ENCODE measurements around the gene RBM7. TPM values are rescaled to one million over a fixed set of nuclear protein-coding genes. Genes with fewer than 3 reads are reported as not detected.

Gene RBM7
- total and polyA plus RNA-seq, 2 of the 13 experiments (the other 11 are each of a cell fraction or from before 2014, with no cell fraction given), result 30.5 to 32.3 TPM

DNA sequence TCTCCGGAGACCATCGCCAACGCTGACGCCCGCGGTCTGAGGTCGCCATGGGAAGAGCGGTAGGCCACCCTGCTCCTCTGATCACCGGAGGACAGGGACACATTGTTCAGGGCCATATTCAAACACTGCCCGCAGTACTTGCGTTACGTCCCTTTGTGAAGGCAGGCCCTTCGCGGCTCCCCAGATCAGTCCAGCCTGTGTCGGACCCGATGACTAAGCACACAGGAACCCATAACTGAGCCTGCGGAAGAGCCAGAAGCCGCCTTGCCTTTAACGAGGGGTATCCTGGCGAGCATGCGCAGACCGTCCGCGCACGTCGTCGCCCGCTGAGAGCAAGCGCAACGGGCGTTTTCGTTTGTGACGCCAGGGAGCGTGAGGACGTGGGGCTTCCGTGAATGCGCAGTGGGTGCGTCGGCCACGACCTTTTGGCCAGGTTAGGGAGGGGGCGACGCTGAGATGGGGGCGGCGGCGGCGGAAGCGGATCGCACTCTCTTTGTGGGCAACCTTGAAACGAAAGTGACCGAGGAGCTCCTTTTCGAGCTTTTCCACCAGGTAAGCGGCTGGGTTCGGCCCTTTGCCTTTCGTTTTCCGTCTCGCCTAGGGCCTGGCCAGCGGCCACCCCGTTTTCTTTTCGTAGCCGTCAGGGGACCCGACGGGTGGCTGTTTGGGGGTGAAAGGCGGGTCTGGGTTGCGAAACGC, at the start of gene RBM7, which contains the start of gene C11orf71 (continued):
- TF ChIP-seq ZFP37 (CRISPR knock-in tag; IDR thresholded peaks at IDR 0.05; ENCODE audit: borderline replicate concordance) (peak; percentile 83), MYC (CRISPR knock-in tag; IDR thresholded peaks at IDR 0.05; ENCODE audit: borderline replicate concordance) (peak; percentile 74; the same call in 1 of the 2 replicates), MXD1 (CRISPR knock-in tag; IDR thresholded peaks at IDR 0.05) (peak; percentile 80), SSRP1 (CRISPR knock-in tag; IDR thresholded peaks at IDR 0.05) (peak; percentile 77; the same call in 1 of the 2 replicates), ZNF18 (CRISPR knock-in tag; IDR thresholded peaks at IDR 0.05; ENCODE audit: insufficient replicate concordance) (peak; percentile 77), TCF12 (IDR thresholded peaks at IDR 0.05) (no peak), TCF12 (CRISPR knock-in tag; IDR thresholded peaks at IDR 0.05) (0 out of 2 replicates have a peak, but pooled peaks have one; percentile 65), FOSL2 (CRISPR knock-in tag; IDR thresholded peaks at IDR 0.05) (peak; percentile 94), ZSCAN29 (CRISPR knock-in tag; conservative IDR thresholded peaks at IDR 0.05) (0 out of 2 replicates have a peak, but pooled peaks have one; percentile 59), HNRNPH1 (optimal IDR thresholded peaks at IDR 0.05; ENCODE audit: low read depth, low read length) (peak; percentile 12), CBX5 (CRISPR knock-in tag; IDR thresholded peaks at IDR 0.05; ENCODE audit: borderline replicate concordance) (no peak), ZNF792 (CRISPR knock-in tag; IDR thresholded peaks at IDR 0.05) (peak; percentile 37), ZSCAN31 (CRISPR knock-in tag; IDR thresholded peaks at IDR 0.05; ENCODE audit: low read depth) (peak; percentile 81), RBFOX2 (IDR thresholded peaks at IDR 0.05; ENCODE audit: low read depth, low read length) (peak; percentile 93), BCL6 (CRISPR knock-in tag; IDR thresholded peaks at IDR 0.05) (peak; percentile 80; the same call in 1 of the 2 replicates), ZMAT3 (CRISPR knock-in tag; conservative IDR thresholded peaks at IDR 0.05) (peak; percentile 86), SALL2 (CRISPR knock-in tag; IDR thresholded peaks at IDR 0.05) (peak; percentile 81), NFATC3 (CRISPR knock-in tag; IDR thresholded peaks at IDR 0.05) (no peak; the same call in 1 of the 2 replicates), ZNF614 (CRISPR knock-in tag; IDR thresholded peaks at IDR 0.05; ENCODE audit: borderline replicate concordance) (0 out of 2 replicates have a peak, but pooled peaks have one; percentile 12), ZNF547 (CRISPR knock-in tag; IDR thresholded peaks at IDR 0.05) (peak; percentile 66; the same call in 1 of the 2 replicates), ZNF432 (CRISPR knock-in tag; IDR thresholded peaks at IDR 0.05; ENCODE audit: borderline replicate concordance) (no peak), TRIM24 (CRISPR knock-in tag; IDR thresholded peaks at IDR 0.05) (no peak)
- TF ChIP-seq, protein P1, sequence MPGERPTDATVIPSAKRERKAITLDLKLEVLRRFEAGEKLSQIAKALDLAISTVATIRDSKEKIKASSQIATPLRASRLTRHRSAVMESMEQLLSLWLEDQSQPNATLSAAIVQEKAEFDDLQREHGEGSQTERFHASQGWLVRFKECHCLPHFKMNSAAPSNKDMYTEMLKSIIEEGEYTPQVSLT (CRISPR knock-in tag; IDR thresholded peaks at IDR 0.05; ENCODE audit: borderline replicate concordance, low read depth), result peak; percentile 82; the same call in 1 of the 2 replicates
- TF ChIP-seq, protein P2, sequence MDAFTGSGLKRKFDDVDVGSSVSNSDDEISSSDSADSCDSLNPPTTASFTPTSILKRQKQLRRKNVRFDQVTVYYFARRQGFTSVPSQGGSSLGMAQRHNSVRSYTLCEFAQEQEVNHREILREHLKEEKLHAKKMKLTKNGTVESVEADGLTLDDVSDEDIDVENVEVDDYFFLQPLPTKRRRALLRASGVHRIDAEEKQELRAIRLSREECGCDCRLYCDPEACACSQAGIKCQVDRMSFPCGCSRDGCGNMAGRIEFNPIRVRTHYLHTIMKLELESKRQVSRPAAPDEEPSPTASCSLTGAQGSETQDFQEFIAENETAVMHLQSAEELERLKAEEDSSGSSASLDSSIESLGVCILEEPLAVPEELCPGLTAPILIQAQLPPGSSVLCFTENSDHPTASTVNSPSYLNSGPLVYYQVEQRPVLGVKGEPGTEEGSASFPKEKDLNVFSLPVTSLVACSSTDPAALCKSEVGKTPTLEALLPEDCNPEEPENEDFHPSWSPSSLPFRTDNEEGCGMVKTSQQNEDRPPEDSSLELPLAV (CRISPR knock-in tag; conservative IDR thresholded peaks at IDR 0.05; ENCODE audit: low read depth), result no peak
- TF ChIP-seq, protein P3, sequence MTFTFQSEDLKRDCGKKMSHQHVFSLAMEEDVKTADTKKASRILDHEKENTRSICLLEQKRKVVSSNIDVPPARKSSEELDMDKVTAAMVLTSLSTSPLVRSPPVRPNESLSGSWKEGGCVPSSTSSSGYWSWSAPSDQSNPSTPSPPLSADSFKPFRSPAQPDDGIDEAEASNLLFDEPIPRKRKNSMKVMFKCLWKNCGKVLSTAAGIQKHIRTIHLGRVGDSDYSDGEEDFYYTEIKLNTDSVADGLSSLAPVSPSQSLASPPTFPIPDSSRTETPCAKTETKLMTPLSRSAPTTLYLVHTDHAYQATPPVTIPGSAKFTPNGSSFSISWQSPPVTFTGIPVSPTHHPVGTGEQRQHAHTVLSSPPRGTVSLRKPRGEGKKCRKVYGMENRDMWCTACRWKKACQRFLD (CRISPR knock-in tag; IDR thresholded peaks at IDR 0.05; ENCODE audit: borderline replicate concordance), result peak; percentile 91; the same call in 1 of the 2 replicates
